Neutrophil (primary cell): Measurements from ENCODE around the gene ITPKA.

Experiments
- H3K27ac ChIP-seq: fragments of 200-600 bp; sonication (generic); 2 replicates; pipeline ENCODE4 v1.5.1; 2016; ENCODE audit warnings: mild to moderate bottlenecking, moderate library complexity
- H3K27me3 ChIP-seq: fragments of 200-600 bp; sonication (generic); 2 replicates; pipeline ENCODE4 v1.6.0; 2016; ENCODE audit warnings: mild to moderate bottlenecking
- H3K36me3 ChIP-seq: fragments of 200-600 bp; sonication (generic); 2 replicates; pipeline ENCODE4 v1.5.1; 2017
- H3K4me1 ChIP-seq, 2 experiments: fragments of 200-600 bp in 1 of 2; sonication (generic) in 1 of 2; 1 replicate in 1 of 2; 2 replicates in 1 of 2; pipeline versions ENCODE4 v1.5.1 to v1.6.1; 2013 to 2016; ENCODE audit warnings: low read depth in 1 of 2, low read length in 1 of 2, mild to moderate bottlenecking in 1 of 2, moderate library complexity in 1 of 2; ENCODE audit not compliant: control insufficient read depth in 1 of 2, insufficient read depth in 1 of 2
- H3K4me3 ChIP-seq, 2 experiments: fragments of 200-600 bp in 1 of 2; sonication (generic) in 1 of 2; 1 replicate in 1 of 2; 2 replicates in 1 of 2; pipeline ENCODE4 v1.5.1; 2013 to 2016; ENCODE audit warnings: low read depth in 1 of 2, low read length in 1 of 2, mild to moderate bottlenecking in 1 of 2, moderate library complexity in 1 of 2
- H3K9me3 ChIP-seq: fragments of 200-600 bp; sonication (generic); 2 replicates; pipeline ENCODE4 v1.5.1; 2016
- CTCF ChIP-seq: fragments of 200-600 bp; sonication (generic); IDR thresholded peaks from 2 replicates; pipeline ENCODE4 v1.5.1; 2016; ENCODE audit warnings: antibody characterized with exemption

The ITPKA gene

GRCh38 chr15:41512512-41512939 lies 18.9 kb downstream of the ITPKA start:
- Histone ChIP-seq H3K27me3 (peaks cover 67% of the 10 kb centered on the region), H3K4me3 (peak overlapping the region; percentile 37 to 53)
- TF ChIP-seq CTCF = no peak

GRCh38 chr15:41512940-41513505 lies 19.3 kb downstream of the ITPKA start:
- TF ChIP-seq CTCF = no peak
- Histone ChIP-seq H3K36me3 (no peaks in the 10 kb centered on the region), H3K4me3 (peak overlapping the region; percentile 37 to 53), H3K9me3 (no peaks in the 10 kb centered on the region), H3K4me1 (peaks cover 23 to 27% of the 10 kb centered on the region in 2 experiments), H3K27ac (no peak overlapping the region), H3K27me3 (peaks cover 67% of the 10 kb centered on the region)

More at GRCh38 chr15:41512512-41512939, 18.9 kb downstream of the ITPKA start:
- peaks cover 23 to 27% of the 10 kb centered on the region in 2 experiments for H3K4me1 ChIP-seq
- no peak overlapping the region for H3K27ac ChIP-seq
- no peaks in the 10 kb centered on the region for H3K9me3 ChIP-seq
- H3K36me3 ChIP-seq = no peaks in the 10 kb centered on the region

DNA sequence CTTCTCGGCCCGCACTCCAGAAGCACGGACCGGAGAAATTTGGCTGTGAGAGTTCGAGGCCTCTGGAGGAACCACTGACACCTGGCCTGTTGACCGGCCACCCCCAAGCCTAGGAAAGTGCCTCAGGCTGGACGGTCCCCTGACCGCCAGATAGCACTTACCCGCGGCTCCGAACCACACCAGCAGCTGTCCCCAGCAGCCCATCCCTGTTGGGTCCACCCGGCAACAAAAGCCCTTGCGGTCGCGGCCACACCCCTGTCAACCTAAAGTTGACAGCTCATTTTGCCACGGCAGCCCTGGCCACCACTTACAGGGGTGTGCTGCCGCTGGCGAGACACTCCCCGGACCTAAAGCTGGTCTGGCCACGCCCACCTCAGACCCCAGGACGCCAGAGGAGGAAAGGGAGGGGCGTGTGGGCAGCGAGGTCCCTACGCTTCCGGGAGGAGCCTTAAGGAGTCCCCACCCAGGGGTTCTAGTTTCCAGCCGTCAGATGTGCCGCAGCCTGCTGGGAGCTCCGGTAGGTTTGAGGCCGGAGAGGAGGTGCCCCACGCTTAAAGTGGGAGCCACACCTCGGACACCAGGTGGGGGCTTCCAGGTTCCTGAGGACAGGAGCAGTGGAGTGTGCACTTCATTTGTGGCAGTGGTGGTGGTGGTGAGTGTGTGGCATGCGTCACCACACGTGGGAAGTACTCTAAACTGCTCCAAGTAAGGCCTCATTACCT lies 20.0 kb downstream of the ITPKA start, which contains the start of gene LTK:
TSS of gene LTK (minus strand) at position 322 of the 722 bp plus-strand sequence. CDS start at position 204, 118 bp downstream.
- Histone ChIP-seq H3K36me3 (no peaks in the 10 kb centered on the region), H3K4me1 (peaks cover 23 to 27% of the 10 kb centered on the region in 2 experiments), H3K9me3 (no peaks in the 10 kb centered on the region), H3K27me3 (peaks cover 65% of the 10 kb centered on the region), H3K27ac (no peak within 1 kb of the TSS), H3K4me3 (peak within 1 kb of the TSS; percentile 37 to 53)
- TF ChIP-seq CTCF = no peak

GRCh38 chr15:41517895-41518449 lies 24.3 kb downstream of the ITPKA start:
- TF ChIP-seq CTCF = no peak
- Histone ChIP-seq H3K27me3 (peaks cover 22% of the 10 kb centered on the region), H3K4me1 (peaks cover 9 to 11% of the 10 kb centered on the region in 2 experiments), H3K9me3 (no peaks in the 10 kb centered on the region), H3K36me3 (peaks cover 9% of the 10 kb centered on the region), H3K27ac (no peak overlapping the region), H3K4me3 (no peak overlapping the region)

DNA sequence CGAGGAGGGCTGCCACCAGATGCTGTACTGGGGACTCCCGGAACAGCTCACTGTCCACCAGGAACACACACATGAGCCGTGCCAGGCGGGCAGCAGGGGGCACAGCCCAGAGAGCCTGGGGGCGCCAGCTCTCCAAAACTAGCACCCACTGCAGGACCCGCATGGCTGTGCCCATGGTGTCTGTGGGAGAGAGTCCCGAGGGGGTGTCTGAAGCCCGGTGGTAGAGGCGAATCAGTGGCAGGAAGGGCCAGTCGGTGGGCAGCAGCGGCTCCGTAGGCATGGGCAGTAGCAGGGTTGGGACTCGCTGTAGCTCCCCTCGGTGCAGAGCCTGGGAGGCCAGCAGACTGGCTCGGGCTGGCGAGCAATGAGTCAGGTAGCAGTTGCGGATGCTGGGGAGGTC lies 27.0 kb downstream of the ITPKA start:
- peaks cover 9% of the 10 kb centered on the region for H3K36me3 ChIP-seq
- no peak overlapping the region for H3K4me3 ChIP-seq
- H3K4me1 ChIP-seq = no peaks in the 10 kb centered on the region
- no peaks in the 10 kb centered on the region for H3K27me3 ChIP-seq
- no peaks in the 10 kb centered on the region for H3K9me3 ChIP-seq
- TF ChIP-seq CTCF = no peak
- no peak overlapping the region for H3K27ac ChIP-seq
